K562 (cell line): ENCODE measurements around the gene WDR19. TPM values are rescaled to one million over a fixed set of nuclear protein-coding genes. Genes with fewer than 3 reads are reported as not detected.

Experiments used
- ELF1 ChIP-seq: fragments of 200-800 bp; sonication (Bioruptor generic); IDR thresholded peaks from 2 replicates; pipeline ENCODE4 v1.6.1; 2016; ENCODE audit warnings: missing genetic modification characterization, missing compliant biosample characterization
- JUND ChIP-seq, 2 experiments: IDR thresholded peaks; 2 replicates in 1 of 2; 3 replicates in 1 of 2; pipeline ENCODE4 v1.6.1; 2011; ENCODE audit warnings: borderline replicate concordance in 2 of 2, low read depth in 2 of 2, low read length in 2 of 2, improper control_type of control experiment in 1 of 2, missing biosample characterization in 1 of 2, missing genetic modification characterization in 1 of 2, missing genetic modification reagents in 1 of 2
- KHSRP ChIP-seq: fragments of 450-650 bp; IDR thresholded peaks from 2 replicates; pipeline ENCODE4 v1.6.1; 2017
- polyA plus RNA-seq, 8 experiments: library from polyadenylated mRNA; depleted of rRNA in 4 of 8; stranded (reverse) in 5 of 8; unstranded in 3 of 8; fragments of >200 nt; fragmentation: Nextera tagmentation in 2 of 8; fragmentation: Illumina TruSeq in 1 of 8; extraction: Ambion mirVana in 2 of 8; extraction: Trizol in 1 of 8; gene quantifications; 2 replicates each; pipeline versions ENCODE4 v1.2.1 to v1.2.3, GENCODE V29; 2011 to 2014; ENCODE audit warnings: inconsistent platforms in 1 of 8, missing spikeins in 1 of 8
- total RNA-seq, 7 experiments: library from RNA; depleted of rRNA in 6 of 7; stranded (reverse); fragments of >200 nt in 6 of 7; fragmentation: Illumina TruSeq in 2 of 7; extraction: Trizol in 2 of 7; gene quantifications; 2 replicates each; pipeline versions ENCODE4 v1.2.1 to v1.2.3, GENCODE V29; 2011 to 2021; ENCODE audit warnings: low replicate concordance in 1 of 7
- TF ChIP-seq, protein P1 (sequence below), 2 experiments: fragments of 450-650 bp; formaldehyde crosslinking in 1 of 2; IDR thresholded peaks; 2 replicates each; pipeline versions ENCODE4 v1.4.0 to v1.6.1; 2014 to 2020; ENCODE audit warnings: mild to moderate bottlenecking in 2 of 2, borderline replicate concordance in 1 of 2, low read depth in 1 of 2
- TF ChIP-seq, protein P2 (sequence below): sonication (generic); formaldehyde crosslinking; IDR thresholded peaks from 2 replicates; pipeline ENCODE4 v1.8.1; 2022; ENCODE audit warnings: missing genetic modification reagents
- TF ChIP-seq, protein P3 (sequence below), 2 experiments: fragments of 450-650 bp in 1 of 2; sonication (generic) in 1 of 2; formaldehyde crosslinking in 1 of 2; IDR thresholded peaks in 1 of 2; conservative IDR thresholded peaks in 1 of 2; 2 replicates each; pipeline versions ENCODE4 v1.6.1 to v1.8.1; 2016 to 2023; ENCODE audit warnings: mild to moderate bottlenecking in 2 of 2, moderate library complexity in 2 of 2, inconsistent platforms in 1 of 2, missing genetic modification reagents in 1 of 2
- TF ChIP-seq, protein P4 (sequence below): sonication (generic); formaldehyde crosslinking; IDR thresholded peaks from 2 replicates; pipeline ENCODE4 v1.5.0; 2020; ENCODE audit warnings: missing genetic modification reagents

Gene WDR19
- total and polyA plus RNA-seq, 9 of the 15 experiments (the other 6 are each of a cell fraction or from before 2014, with no cell fraction given) = 6.8 to 37.6 (median 11.2) TPM

DNA sequence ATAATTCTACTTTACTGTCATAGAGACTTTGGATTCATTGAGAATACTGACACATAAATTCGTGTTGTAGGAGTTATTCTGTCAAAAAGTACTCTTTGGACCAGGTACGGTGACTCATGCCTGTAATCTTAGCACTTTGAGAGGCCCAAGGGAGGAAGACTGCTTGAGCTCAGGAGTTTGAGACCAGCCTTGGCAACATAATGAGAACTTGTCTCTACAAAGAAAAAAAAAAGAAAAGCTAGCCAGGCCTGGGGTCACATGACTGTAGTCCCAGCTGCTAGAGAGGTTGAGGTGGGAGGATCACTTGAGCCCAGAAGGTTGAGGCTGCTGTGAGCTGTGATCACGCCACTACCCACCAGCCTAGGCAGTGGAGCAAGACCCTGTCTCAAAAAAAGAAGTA is 54.9 kb downstream of the WDR19 start (continued):
- TF ChIP-seq, protein P1, sequence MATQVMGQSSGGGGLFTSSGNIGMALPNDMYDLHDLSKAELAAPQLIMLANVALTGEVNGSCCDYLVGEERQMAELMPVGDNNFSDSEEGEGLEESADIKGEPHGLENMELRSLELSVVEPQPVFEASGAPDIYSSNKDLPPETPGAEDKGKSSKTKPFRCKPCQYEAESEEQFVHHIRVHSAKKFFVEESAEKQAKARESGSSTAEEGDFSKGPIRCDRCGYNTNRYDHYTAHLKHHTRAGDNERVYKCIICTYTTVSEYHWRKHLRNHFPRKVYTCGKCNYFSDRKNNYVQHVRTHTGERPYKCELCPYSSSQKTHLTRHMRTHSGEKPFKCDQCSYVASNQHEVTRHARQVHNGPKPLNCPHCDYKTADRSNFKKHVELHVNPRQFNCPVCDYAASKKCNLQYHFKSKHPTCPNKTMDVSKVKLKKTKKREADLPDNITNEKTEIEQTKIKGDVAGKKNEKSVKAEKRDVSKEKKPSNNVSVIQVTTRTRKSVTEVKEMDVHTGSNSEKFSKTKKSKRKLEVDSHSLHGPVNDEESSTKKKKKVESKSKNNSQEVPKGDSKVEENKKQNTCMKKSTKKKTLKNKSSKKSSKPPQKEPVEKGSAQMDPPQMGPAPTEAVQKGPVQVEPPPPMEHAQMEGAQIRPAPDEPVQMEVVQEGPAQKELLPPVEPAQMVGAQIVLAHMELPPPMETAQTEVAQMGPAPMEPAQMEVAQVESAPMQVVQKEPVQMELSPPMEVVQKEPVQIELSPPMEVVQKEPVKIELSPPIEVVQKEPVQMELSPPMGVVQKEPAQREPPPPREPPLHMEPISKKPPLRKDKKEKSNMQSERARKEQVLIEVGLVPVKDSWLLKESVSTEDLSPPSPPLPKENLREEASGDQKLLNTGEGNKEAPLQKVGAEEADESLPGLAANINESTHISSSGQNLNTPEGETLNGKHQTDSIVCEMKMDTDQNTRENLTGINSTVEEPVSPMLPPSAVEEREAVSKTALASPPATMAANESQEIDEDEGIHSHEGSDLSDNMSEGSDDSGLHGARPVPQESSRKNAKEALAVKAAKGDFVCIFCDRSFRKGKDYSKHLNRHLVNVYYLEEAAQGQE (IDR thresholded peaks at IDR 0.05; ENCODE audit: borderline replicate concordance) = no peak
- TF ChIP-seq, protein P1 (CRISPR knock-in tag; IDR thresholded peaks at IDR 0.05; ENCODE audit: low read depth) = no peak
- TF ChIP-seq KHSRP = no peak
- TF ChIP-seq, protein P2, sequence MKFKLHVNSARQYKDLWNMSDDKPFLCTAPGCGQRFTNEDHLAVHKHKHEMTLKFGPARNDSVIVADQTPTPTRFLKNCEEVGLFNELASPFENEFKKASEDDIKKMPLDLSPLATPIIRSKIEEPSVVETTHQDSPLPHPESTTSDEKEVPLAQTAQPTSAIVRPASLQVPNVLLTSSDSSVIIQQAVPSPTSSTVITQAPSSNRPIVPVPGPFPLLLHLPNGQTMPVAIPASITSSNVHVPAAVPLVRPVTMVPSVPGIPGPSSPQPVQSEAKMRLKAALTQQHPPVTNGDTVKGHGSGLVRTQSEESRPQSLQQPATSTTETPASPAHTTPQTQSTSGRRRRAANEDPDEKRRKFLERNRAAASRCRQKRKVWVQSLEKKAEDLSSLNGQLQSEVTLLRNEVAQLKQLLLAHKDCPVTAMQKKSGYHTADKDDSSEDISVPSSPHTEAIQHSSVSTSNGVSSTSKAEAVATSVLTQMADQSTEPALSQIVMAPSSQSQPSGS (CRISPR knock-in tag) = no peak
- TF ChIP-seq, protein P3, sequence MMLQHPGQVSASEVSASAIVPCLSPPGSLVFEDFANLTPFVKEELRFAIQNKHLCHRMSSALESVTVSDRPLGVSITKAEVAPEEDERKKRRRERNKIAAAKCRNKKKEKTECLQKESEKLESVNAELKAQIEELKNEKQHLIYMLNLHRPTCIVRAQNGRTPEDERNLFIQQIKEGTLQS (IDR thresholded peaks at IDR 0.05) = 0 out of 2 replicates have a peak, but pooled peaks have one; percentile 20
- TF ChIP-seq, protein P3 (CRISPR knock-in tag; conservative IDR thresholded peaks at IDR 0.05) = no peak
- TF ChIP-seq ELF1 (tag) = no peak
- peak; percentile 31; the same call in 1 of the 2 replicates for TF ChIP-seq JUND (IDR thresholded peaks at IDR 0.05; ENCODE audit: borderline replicate concordance, low read depth, low read length)
- no peak for TF ChIP-seq JUND (tag; IDR thresholded peaks at IDR 0.05; ENCODE audit: borderline replicate concordance, low read depth, low read length)
- TF ChIP-seq, protein P4, sequence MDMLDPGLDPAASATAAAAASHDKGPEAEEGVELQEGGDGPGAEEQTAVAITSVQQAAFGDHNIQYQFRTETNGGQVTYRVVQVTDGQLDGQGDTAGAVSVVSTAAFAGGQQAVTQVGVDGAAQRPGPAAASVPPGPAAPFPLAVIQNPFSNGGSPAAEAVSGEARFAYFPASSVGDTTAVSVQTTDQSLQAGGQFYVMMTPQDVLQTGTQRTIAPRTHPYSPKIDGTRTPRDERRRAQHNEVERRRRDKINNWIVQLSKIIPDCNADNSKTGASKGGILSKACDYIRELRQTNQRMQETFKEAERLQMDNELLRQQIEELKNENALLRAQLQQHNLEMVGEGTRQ (CRISPR knock-in tag) = peak; percentile 57
